Prostate gland (tissue), 2 donors: ENCODE measurements around the gene GBE1. TPM values are rescaled to one million over a fixed set of nuclear protein-coding genes. Genes with fewer than 3 reads are reported as not detected.

Experiments used
- DNase-seq: peaks from one replicate; pipeline ENCODE4 v3.0.0-alpha.2; 2019; ENCODE audit warnings: low spot score
- H3K27ac ChIP-seq, 2 donors: fragments of 200-600 bp; sonication (generic); 2 replicates each; pipeline ENCODE4 v1.5.1; 2017 to 2019
- H3K27me3 ChIP-seq: fragments of 200-600 bp; sonication (generic); replicated peaks from 2 replicates; pipeline ENCODE4 v1.5.1; 2019; ENCODE audit not compliant: insufficient read depth
- H3K36me3 ChIP-seq, 2 donors: fragments of 200-600 bp; sonication (generic); 1 replicate in 1 of 2; 2 replicates in 1 of 2; pipeline versions ENCODE4 v1.5.1 to v1.8.1; 2017 to 2019
- H3K4me1 ChIP-seq: fragments of 200-600 bp; sonication (generic); replicated peaks from 2 replicates; pipeline ENCODE4 v1.5.1; 2019
- H3K4me3 ChIP-seq, 2 donors: fragments of 200-600 bp; sonication (generic); 2 replicates each; pipeline ENCODE4 v1.5.1; 2017 to 2019
- H3K9me3 ChIP-seq: fragments of 200-600 bp; sonication (generic); 2 replicates; pipeline ENCODE4 v1.5.1; 2017
- POLR2A ChIP-seq: fragments of 450-650 bp; IDR thresholded peaks from one replicate; pipeline ENCODE4 v1.6.1; 2016; ENCODE audit warnings: antibody characterized with exemption, mild to moderate bottlenecking
- POLR2AphosphoS5 ChIP-seq: sonication (generic); formaldehyde crosslinking; IDR thresholded peaks from one replicate; pipeline ENCODE4 v1.6.1; 2017; ENCODE audit warnings: antibody characterized with exemption
- WGBS: methylation state at CpG from one replicate; pipeline ENCODE4 v1.1.5; 2018; 5-methylcytosine and 5-hydroxymethylcytosine counted together
- intact Hi-C: fragments of 100-400 bp; cut with DNase I; formaldehyde crosslinking; loops from one replicate; pipeline ENCODE4 v1.14.2; 2022
- total RNA-seq, 2 donors: library from RNA; depleted of rRNA; stranded (reverse); fragments of >200 nt; gene quantifications; one replicate each; pipeline ENCODE4 v1.1.0, GENCODE V29; 2016
- TF ChIP-seq, protein P1 (sequence below), 4 experiments: fragments of 200-600 bp in 2 of 4; fragments of 450-650 bp in 2 of 4; sonication (generic) in 2 of 4; IDR thresholded peaks; 1 replicate in 3 of 4; 2 replicates in 1 of 4; pipeline ENCODE4 v1.5.1; 2016 to 2019; ENCODE audit warnings: antibody characterized with exemption in 4 of 4, mild to moderate bottlenecking in 2 of 4, moderate library complexity in 2 of 4

The GBE1 gene
- total RNA-seq, 2 donors from 2014 or later: 15.8 to 18.3 TPM

DNA sequence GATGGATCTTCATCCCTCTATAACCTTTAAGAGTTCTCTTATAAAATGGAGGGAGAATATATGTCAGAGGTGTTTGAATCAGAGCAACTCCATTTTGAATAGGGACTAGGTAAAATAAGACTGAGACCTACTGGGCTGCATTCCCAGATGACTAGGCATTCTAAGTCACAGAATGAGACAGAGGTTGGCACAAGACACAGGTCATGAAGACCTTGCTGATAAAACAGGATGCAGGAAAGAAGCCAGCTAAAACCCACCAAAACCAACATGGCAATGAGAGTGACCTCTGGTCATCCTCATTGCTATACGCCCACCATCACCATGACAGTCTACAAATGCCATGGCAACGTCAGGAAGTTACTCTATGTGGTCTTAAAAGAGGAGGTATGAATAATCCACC, 211.0 kb downstream of the GBE1 start:
- no peak overlapping the region for H3K27ac ChIP-seq
- no peaks in the 10 kb centered on the region for H3K27me3 ChIP-seq
- TF ChIP-seq POLR2A: no peak
- no peak for TF ChIP-seq POLR2AphosphoS5
- TF ChIP-seq, protein P1, sequence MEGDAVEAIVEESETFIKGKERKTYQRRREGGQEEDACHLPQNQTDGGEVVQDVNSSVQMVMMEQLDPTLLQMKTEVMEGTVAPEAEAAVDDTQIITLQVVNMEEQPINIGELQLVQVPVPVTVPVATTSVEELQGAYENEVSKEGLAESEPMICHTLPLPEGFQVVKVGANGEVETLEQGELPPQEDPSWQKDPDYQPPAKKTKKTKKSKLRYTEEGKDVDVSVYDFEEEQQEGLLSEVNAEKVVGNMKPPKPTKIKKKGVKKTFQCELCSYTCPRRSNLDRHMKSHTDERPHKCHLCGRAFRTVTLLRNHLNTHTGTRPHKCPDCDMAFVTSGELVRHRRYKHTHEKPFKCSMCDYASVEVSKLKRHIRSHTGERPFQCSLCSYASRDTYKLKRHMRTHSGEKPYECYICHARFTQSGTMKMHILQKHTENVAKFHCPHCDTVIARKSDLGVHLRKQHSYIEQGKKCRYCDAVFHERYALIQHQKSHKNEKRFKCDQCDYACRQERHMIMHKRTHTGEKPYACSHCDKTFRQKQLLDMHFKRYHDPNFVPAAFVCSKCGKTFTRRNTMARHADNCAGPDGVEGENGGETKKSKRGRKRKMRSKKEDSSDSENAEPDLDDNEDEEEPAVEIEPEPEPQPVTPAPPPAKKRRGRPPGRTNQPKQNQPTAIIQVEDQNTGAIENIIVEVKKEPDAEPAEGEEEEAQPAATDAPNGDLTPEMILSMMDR (IDR thresholded peaks at IDR 0.05): no peak
- no peak for DNase-seq
- H3K4me3 ChIP-seq: no peak overlapping the region
- WGBS: 88% methylated on average over 2 of the region's 2 CpGs
- no peaks in the 10 kb centered on the region for H3K36me3 ChIP-seq
- H3K9me3 ChIP-seq: no peaks in the 10 kb centered on the region
- no peaks in the 10 kb centered on the region for H3K4me1 ChIP-seq
- intact Hi-C loops: no loop called here

DNA sequence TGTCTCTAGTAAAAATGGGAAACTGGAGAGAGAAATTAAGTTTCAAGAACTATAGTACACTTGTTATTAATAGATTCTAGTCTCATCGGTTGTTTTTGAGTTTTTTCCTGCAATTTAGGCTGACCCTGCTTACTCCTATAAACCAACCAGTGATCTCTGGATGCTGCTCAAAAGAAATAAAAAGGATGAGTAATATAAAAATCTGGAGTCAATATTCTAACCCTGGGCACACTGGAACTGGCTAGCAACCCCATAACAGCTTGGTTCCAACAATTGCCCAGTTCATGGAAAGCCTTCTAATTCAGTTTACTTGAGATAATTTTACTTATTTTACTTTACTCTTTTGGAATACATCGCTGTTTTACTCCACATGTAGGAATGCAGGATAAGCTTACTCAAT, 211.6 kb downstream of the GBE1 start:
- TF ChIP-seq, protein P1 (IDR thresholded peaks at IDR 0.05): no peak
- TF ChIP-seq POLR2AphosphoS5 (no peak), POLR2A (no peak)
- no peak for DNase-seq
- no peaks in the 10 kb centered on the region for H3K4me1 ChIP-seq
- H3K36me3 ChIP-seq: no peaks in the 10 kb centered on the region
- 84% methylated on average over 2 of the region's 2 CpGs for WGBS
- intact Hi-C loops: no loop called here
- no peaks in the 10 kb centered on the region for H3K27me3 ChIP-seq
- H3K27ac ChIP-seq: no peak overlapping the region
- H3K4me3 ChIP-seq: no peak overlapping the region
- H3K9me3 ChIP-seq: no peaks in the 10 kb centered on the region

DNA sequence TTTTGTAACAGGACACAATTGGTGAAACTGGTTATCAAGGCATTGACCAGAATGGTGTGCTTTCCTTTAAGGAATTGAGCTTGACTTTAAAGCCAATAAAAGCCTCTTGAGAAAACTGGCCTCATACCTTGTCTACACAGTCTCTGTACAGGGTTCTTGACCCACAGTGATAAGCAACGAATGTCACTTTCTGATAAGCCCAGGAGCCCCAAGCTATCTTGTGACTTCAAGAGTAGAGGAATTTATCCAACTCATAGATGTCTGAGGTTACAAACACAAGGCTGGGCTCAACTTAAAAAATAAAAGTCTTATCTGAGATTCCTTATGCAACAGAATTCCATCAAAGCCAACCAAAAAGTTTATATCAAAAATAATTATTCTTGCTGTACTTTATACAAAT, 212.1 kb downstream of the GBE1 start:
- WGBS: 87% methylated on average over 1 of the region's 1 CpG
- intact Hi-C loops: no loop called here
- no peak for DNase-seq
- Histone ChIP-seq H3K4me3 (no peak overlapping the region), H3K36me3 (no peaks in the 10 kb centered on the region), H3K4me1 (no peaks in the 10 kb centered on the region), H3K27me3 (no peaks in the 10 kb centered on the region), H3K9me3 (no peaks in the 10 kb centered on the region), H3K27ac (no peak overlapping the region)
- TF ChIP-seq, protein P1 (IDR thresholded peaks at IDR 0.05): no peak
- no peak for TF ChIP-seq POLR2A
- no peak for TF ChIP-seq POLR2AphosphoS5

DNA sequence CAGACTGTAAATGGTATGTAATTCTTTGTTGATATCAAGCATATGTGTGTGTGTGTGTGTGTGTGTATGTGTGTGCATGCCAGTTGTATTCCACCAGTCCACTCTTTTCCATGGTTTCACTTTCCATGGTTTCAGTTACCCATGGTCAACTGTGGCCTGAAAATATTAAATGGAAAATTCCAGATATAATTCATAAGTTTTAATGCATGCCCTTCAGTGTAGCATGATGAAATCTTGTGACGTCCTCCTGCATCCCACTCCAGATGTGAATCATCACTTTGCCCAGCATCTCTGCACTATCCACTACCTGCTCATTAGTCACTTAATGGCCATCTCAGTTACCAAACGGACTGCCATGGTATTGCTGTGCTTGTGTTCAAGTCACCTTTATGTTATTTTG, 215.9 kb downstream of the GBE1 start:
- TF ChIP-seq POLR2A: no peak
- TF ChIP-seq, protein P1 (IDR thresholded peaks at IDR 0.05): no peak
- TF ChIP-seq POLR2AphosphoS5: no peak
- intact Hi-C loops: no loop called here
- 96% methylated on average over 2 of the region's 2 CpGs for WGBS

DNA sequence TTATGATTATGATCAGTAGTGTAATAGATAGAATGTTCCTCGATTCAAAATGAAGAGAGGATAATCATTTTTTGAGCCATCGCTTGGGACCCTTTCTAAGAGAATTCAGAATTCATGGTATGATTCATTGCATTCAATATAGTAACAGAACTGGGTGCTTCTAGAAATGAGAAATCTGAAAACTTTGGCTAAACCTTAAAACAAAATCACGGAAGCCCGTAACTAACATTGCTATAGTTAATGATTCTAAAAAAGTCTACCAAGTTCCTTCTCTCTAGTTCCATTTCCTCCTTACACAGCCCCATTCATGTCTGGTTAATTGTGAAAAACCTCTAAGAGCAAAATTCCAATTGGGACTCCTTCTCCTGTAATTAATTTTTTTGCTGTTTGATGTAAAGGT, 217.1 kb downstream of the GBE1 start:
- Histone ChIP-seq H3K27ac (no peak overlapping the region), H3K4me3 (no peak overlapping the region), H3K27me3 (no peaks in the 10 kb centered on the region), H3K4me1 (no peaks in the 10 kb centered on the region), H3K36me3 (no peaks in the 10 kb centered on the region), H3K9me3 (no peaks in the 10 kb centered on the region)
- TF ChIP-seq POLR2A (no peak), POLR2AphosphoS5 (no peak)
- TF ChIP-seq, protein P1 (IDR thresholded peaks at IDR 0.05): no peak
- 80% methylated on average over 4 of the region's 4 CpGs for WGBS
- DNase-seq: no peak
- intact Hi-C loops: no loop called here

More for the DNA sequence above, 215.9 kb downstream of the GBE1 start:
- Histone ChIP-seq H3K4me3 (no peak overlapping the region), H3K36me3 (no peaks in the 10 kb centered on the region), H3K4me1 (no peaks in the 10 kb centered on the region), H3K9me3 (no peaks in the 10 kb centered on the region), H3K27ac (no peak overlapping the region), H3K27me3 (no peaks in the 10 kb centered on the region)
- no peak for DNase-seq
